Epithelial cell of proximal tubule (primary cell): ENCODE results near the gene CDH7. TPM values are rescaled to one million over a fixed set of nuclear protein-coding genes. Genes with fewer than 3 reads are reported as not detected.

Experiments used
- DNase-seq: peaks from one replicate; pipeline ENCODE4 v3.0.0-alpha.2; 2011; ENCODE audit warnings: low read depth
- H3K4me3 ChIP-seq: 2 replicates; pipeline ENCODE4 v1.5.1; 2011; ENCODE audit warnings: low read depth, mild to moderate bottlenecking, low read length
- CTCF ChIP-seq: conservative IDR thresholded peaks from 2 replicates; pipeline ENCODE4 v1.5.1; 2012; ENCODE audit warnings: low read depth, mild to moderate bottlenecking, low read length
- total RNA-seq: library from RNA; depleted of rRNA; stranded (reverse); fragments of >200 nt; gene quantifications from 2 replicates; pipeline ENCODE4 v1.2.3, GENCODE V29; 2015

Gene CDH7
- total RNA-seq, 1 donor from 2014 or later: not detected

DNA sequence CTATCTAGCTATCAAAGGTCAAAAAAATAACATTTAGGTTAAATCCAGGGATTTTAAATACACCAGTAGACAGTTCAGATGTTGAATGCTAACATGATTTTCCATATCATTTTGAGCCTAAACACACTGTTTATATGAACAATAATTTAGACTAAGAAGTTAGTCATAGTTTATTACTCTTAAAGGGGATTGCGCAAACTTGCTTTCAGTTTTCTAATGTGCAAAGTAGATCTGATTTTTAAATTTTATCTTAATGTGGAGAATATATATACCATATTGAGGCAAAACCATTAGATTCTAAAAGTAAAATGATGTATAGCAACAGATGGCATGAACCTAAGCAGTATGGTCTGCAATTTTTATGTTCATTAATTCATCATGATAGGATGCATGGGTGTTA lies 76.6 kb downstream of the CDH7 start:
- H3K4me3 ChIP-seq: no peak overlapping the region
- no peak for TF ChIP-seq CTCF
- DNase-seq: no peak

GRCh38 chr18:65835881-65836280 lies 85.1 kb downstream of the CDH7 start:
- TF ChIP-seq CTCF: no peak
- no peak for DNase-seq
- no peak overlapping the region for H3K4me3 ChIP-seq

DNA sequence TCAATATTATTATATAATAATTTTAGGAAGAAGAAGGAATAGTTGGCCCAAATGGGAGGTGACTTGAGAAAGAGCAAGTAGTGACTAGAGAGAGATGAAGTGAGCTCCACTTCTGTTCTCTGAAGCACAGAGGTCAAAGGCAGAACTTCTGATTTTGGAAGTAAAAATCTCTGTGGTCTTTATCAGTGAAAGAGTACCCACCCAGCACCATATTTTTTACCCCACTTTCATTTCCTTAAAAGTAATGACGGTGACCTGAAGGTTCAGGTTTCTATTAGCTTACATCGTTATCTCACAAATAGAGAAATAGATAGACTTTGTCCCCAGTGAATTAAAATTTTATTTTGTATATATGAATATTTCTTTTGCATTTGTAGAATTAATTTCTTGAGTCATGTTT lies 95.3 kb downstream of the CDH7 start:
- no peak overlapping the region for H3K4me3 ChIP-seq
- TF ChIP-seq CTCF: no peak
- DNase-seq: no peak

DNA sequence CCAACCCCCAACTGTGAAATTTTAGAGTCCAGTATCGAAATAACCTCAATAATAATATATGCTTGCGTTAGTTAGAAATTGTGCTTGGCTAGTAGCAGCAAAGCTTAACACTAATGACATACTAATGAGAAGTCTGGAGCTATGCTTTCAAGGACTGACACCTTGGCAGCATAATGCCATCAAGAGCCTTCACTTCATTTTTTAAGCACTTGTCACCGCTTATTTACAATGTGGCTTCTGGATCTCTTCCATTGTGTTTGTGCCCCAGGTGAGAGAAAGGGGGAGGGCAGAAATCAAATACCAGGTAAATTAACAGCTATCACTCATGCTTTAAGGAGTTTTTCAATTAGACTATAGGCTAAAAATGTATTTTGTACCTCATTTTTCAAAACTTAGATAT lies 101.5 kb downstream of the CDH7 start:
- H3K4me3 ChIP-seq: no peak overlapping the region
- no peak for TF ChIP-seq CTCF
- no peak for DNase-seq

GRCh38 chr18:65859075-65859474 lies 108.3 kb downstream of the CDH7 start:
- no peak for TF ChIP-seq CTCF
- no peak for DNase-seq
- no peak overlapping the region for H3K4me3 ChIP-seq

- no peak for DNase-seq
- no peak overlapping the region for H3K4me3 ChIP-seq
- no peak for TF ChIP-seq CTCF
Observed at GRCh38 chr18:65869527-65869926, 118.7 kb downstream of the CDH7 start.

GRCh38 chr18:65876310-65876709 lies 125.5 kb downstream of the CDH7 start:
- no peak overlapping the region for H3K4me3 ChIP-seq
- no peak for DNase-seq
- TF ChIP-seq CTCF: no peak
